ENCODE data around the gene CTDP1. TPM values are rescaled to one million over a fixed set of nuclear protein-coding genes. Genes with fewer than 3 reads are reported as not detected.

Gene CTDP1
- total RNA-seq, 4 donors from 2014 or later = 18.1 to 40.5 (median 25.7) TPM

GRCh38 chr18:79682481-79682880, 2.9 kb downstream of the CTDP1 start:
- no peak for DNase-seq (ENCODE audit: low spot score in 2 of 2)
- TF ChIP-seq POLR2A (IDR thresholded peaks at IDR 0.05) (no peak), EP300 (IDR thresholded peaks at IDR 0.05) (no peak), CTCF (IDR thresholded peaks at IDR 0.05) (no peak)
- WGBS, 2 donors = 93 to 94% methylated on average over 11 of the region's 11 CpGs

GRCh38 chr18:79682894-79683625, 3.5 kb downstream of the CTDP1 start:
- Histone ChIP-seq H3K4me3 (no peak overlapping the region), H3K9me3 (no peaks in the 10 kb centered on the region), H3K27me3 (no peaks in the 10 kb centered on the region), H3K36me3 (no peaks in the 10 kb centered on the region), H3K27ac (no peak overlapping the region), H3K4me1 (peaks cover 0 to 33% (median 17%) of the 10 kb centered on the region in 4 donors)
- 83 to 85% methylated on average over 15 of the region's 15 CpGs for WGBS, 2 donors
- TF ChIP-seq EP300 (IDR thresholded peaks at IDR 0.05) (no peak), POLR2A (IDR thresholded peaks at IDR 0.05) (no peak), CTCF (IDR thresholded peaks at IDR 0.05) (no peak)
- no peak for DNase-seq (ENCODE audit: low spot score in 2 of 2)

More at GRCh38 chr18:79682481-79682880, 2.9 kb downstream of the CTDP1 start:
- Histone ChIP-seq H3K9me3 (no peaks in the 10 kb centered on the region), H3K27ac (no peak overlapping the region), H3K27me3 (no peaks in the 10 kb centered on the region), H3K4me3 (no peak overlapping the region), H3K4me1 (peaks cover 0 to 38% (median 21%) of the 10 kb centered on the region in 4 donors), H3K36me3 (no peaks in the 10 kb centered on the region)

GRCh38 chr18:79683626-79684282, 4.2 kb downstream of the CTDP1 start:
- no peak for DNase-seq (ENCODE audit: low spot score in 2 of 2)
- H3K9me3 ChIP-seq = no peaks in the 10 kb centered on the region
- no peaks in the 10 kb centered on the region for H3K36me3 ChIP-seq
- H3K4me1 ChIP-seq = peaks cover 0 to 27% (median 12%) of the 10 kb centered on the region in 4 donors
- no peak overlapping the region for H3K27ac ChIP-seq
- TF ChIP-seq CTCF (IDR thresholded peaks at IDR 0.05) (no peak), EP300 (IDR thresholded peaks at IDR 0.05) (no peak), POLR2A (IDR thresholded peaks at IDR 0.05) (no peak)
- H3K27me3 ChIP-seq = no peaks in the 10 kb centered on the region
- H3K4me3 ChIP-seq = no peak overlapping the region
- WGBS, 2 donors = 83 to 85% methylated on average over 21 of the region's 21 CpGs

GRCh38 chr18:79684283-79684631, 4.7 kb downstream of the CTDP1 start:
- Histone ChIP-seq H3K27me3 (no peaks in the 10 kb centered on the region), H3K4me1 (peaks cover 0 to 27% (median 12%) of the 10 kb centered on the region in 4 donors), H3K27ac (no peak overlapping the region), H3K4me3 (no peak overlapping the region), H3K9me3 (no peaks in the 10 kb centered on the region), H3K36me3 (no peaks in the 10 kb centered on the region)
- DNase-seq (ENCODE audit: low spot score in 2 of 2) = no peak
- WGBS, 2 donors = 83 to 88% methylated on average over 10 of the region's 10 CpGs
- TF ChIP-seq POLR2A (IDR thresholded peaks at IDR 0.05) (no peak), CTCF (IDR thresholded peaks at IDR 0.05) (no peak), EP300 (IDR thresholded peaks at IDR 0.05) (no peak)

- no peak for TF ChIP-seq CTCF (IDR thresholded peaks at IDR 0.05)
- no peak for TF ChIP-seq POLR2A (IDR thresholded peaks at IDR 0.05)
- TF ChIP-seq EP300 (IDR thresholded peaks at IDR 0.05) = no peak
These were observed 5.2 kb downstream of the CTDP1 start for GRCh38 chr18:79684787-79685186.

More at GRCh38 chr18:79684787-79685186, 5.2 kb downstream of the CTDP1 start:
- Histone ChIP-seq H3K36me3 (no peaks in the 10 kb centered on the region), H3K27ac (no peak overlapping the region), H3K4me1 (peaks cover 0 to 27% (median 12%) of the 10 kb centered on the region in 4 donors), H3K27me3 (no peaks in the 10 kb centered on the region), H3K4me3 (no peak overlapping the region), H3K9me3 (no peaks in the 10 kb centered on the region)
- no peak for DNase-seq (ENCODE audit: low spot score in 2 of 2)
- WGBS, 2 donors = 71 to 81% methylated on average over 13 of the region's 13 CpGs

Measured in tibial nerve (tissue), 4 donors.